Skeletal muscle satellite cell (primary cell): ENCODE measurements around the gene ADARB1.

Source experiments
- H3K27me3 ChIP-seq: 2 replicates; pipeline ENCODE4 v1.7.0; 2013; ENCODE audit warnings: low read length; ENCODE audit not compliant: control insufficient read depth, insufficient read depth
- H3K36me3 ChIP-seq: 2 replicates; pipeline ENCODE4 v1.7.0; 2013; ENCODE audit warnings: mild to moderate bottlenecking, control low read depth, low read length; ENCODE audit not compliant: insufficient read depth
- H3K4me1 ChIP-seq: 2 replicates; pipeline ENCODE4 v1.7.0; 2013; ENCODE audit warnings: low read length; ENCODE audit not compliant: control insufficient read depth, insufficient read depth
- H3K4me2 ChIP-seq: 2 replicates; pipeline ENCODE4 v1.7.0; 2013; ENCODE audit warnings: mild to moderate bottlenecking, low read length
- H3K4me3 ChIP-seq: 2 replicates; pipeline ENCODE4 v1.7.0; 2013; ENCODE audit warnings: low read length
- H3K9ac ChIP-seq: 2 replicates; pipeline ENCODE4 v1.7.0; 2013; ENCODE audit warnings: mild to moderate bottlenecking, low read depth, low read length, moderate library complexity
- H3K9me3 ChIP-seq: replicated peaks from 2 replicates; pipeline ENCODE4 v1.7.0; 2013; ENCODE audit warnings: mild to moderate bottlenecking, control low read depth, low read length

The ADARB1 gene

DNA sequence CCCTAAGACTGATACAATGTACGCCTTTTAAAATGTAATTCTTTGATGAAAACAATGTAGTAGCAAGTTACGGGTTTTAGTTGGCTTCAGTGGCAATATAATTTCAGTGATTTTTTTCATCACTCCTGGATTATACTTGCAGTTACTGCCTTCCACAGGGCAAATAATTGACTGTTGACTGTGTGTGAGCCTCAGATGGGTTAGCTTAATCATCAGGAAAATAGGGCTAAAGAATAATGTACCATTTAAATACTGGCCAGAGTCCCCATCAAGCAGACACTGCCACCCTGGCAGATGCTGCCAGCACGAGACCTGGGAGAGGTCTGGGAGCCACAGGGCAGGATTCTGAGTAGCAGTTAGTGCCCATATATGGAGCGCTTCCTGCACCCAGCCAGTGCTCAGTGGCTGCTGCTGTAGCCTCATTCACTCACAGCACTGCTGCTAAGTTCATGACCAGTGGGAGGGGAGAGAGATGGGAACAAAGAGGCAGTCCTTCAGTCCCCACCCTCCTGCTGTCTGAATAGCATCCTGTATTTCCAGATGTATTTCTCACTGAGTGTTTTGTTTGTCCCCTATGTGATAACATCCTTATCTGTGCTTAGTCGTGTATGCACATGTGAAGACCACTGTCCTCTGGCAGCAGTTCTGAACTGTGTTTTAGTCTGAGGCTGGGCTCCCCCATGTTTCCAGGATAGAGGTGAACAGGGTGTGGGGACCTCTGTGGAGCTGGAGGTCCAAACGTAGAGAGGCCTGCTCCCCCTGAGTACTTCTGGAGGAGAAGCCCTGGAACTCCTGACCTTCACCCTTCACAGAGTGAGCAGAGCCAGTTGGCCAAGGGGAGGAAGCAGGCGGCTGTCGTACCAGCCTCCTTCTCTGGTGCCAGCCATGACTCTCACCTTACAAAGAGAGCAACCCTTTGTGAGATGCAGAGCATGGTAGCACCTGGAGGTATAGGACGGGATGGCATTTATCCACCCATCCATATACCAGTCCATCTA is 80.4 kb downstream of the ADARB1 start:
- Histone ChIP-seq H3K27me3 (no peaks in the 10 kb centered on the region), H3K36me3 (peaks cover 21% of the 10 kb centered on the region), H3K9ac (peak overlapping the region; percentile 83), H3K9me3 (no peaks in the 10 kb centered on the region), H3K4me2 (peak overlapping the region; percentile 73), H3K4me1 (peaks cover 74% of the 10 kb centered on the region), H3K4me3 (peak overlapping the region; percentile 42)

DNA sequence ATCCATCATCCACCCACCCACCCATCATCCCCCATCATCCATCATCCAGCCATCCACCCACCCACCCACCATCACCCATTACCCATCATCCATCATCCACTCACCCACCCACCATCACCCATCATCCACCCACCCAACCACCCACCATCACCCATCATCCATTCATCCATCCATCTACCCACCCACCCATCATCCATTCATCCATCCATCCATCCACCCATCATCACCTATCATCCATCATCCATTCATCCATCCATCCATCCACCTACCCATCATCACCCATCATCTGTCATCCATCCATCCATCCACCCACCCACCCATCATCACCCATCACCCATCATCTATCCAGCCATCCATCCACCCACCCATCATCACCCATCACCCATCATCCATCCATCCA is 81.5 kb downstream of the ADARB1 start:
- peaks cover 80% of the 10 kb centered on the region for H3K4me1 ChIP-seq
- H3K9me3 ChIP-seq, result no peaks in the 10 kb centered on the region
- no peak overlapping the region for H3K4me2 ChIP-seq
- no peak overlapping the region for H3K4me3 ChIP-seq
- H3K27me3 ChIP-seq, result no peaks in the 10 kb centered on the region
- H3K9ac ChIP-seq, result no peak overlapping the region
- peaks cover 21% of the 10 kb centered on the region for H3K36me3 ChIP-seq

DNA sequence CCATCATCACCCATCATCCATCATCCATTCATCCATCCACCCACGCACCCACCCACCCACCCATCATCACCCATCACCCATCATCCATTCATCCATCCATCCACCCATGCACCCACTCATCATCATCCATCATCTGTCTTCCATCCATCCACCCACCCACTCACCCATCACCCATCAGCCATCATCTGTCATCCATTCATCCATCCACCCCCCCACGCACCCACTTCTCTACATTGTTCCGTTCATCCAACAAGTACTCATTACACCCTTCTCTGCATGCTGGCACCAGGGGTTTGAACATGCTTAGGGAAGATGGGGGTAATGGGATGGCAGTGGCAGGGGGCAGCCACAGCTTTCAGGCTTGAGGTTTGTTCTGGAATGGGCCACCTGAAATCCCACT is 82.1 kb downstream of the ADARB1 start:
- Histone ChIP-seq H3K9ac (no peak overlapping the region), H3K4me2 (no peak overlapping the region), H3K36me3 (peaks cover 21% of the 10 kb centered on the region), H3K9me3 (no peaks in the 10 kb centered on the region), H3K4me1 (peaks cover 80% of the 10 kb centered on the region), H3K4me3 (no peak overlapping the region), H3K27me3 (no peaks in the 10 kb centered on the region)

DNA sequence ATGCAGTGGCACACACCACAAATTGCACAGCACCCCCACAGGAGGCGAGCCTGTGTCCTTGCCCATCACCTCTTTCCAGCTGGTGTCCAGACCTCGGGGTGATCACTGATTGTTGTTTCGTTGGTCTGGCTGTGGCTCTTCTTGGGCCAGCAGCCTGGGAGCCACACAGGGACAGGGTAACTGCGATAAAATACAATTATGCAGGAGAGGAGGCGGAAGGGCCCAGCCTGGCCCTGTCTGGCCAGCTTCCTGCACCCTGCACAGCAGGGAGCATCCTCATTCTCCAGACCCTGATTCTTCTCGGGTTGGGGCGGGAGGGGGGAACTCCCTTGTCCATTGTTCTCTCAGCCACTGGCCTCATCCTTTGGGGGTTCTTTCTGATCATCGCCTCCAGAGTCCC is 83.6 kb downstream of the ADARB1 start:
- Histone ChIP-seq H3K9me3 (no peaks in the 10 kb centered on the region), H3K4me2 (no peak overlapping the region), H3K4me1 (peaks cover 80% of the 10 kb centered on the region), H3K36me3 (peaks cover 26% of the 10 kb centered on the region), H3K4me3 (no peak overlapping the region), H3K9ac (no peak overlapping the region), H3K27me3 (no peaks in the 10 kb centered on the region)

DNA sequence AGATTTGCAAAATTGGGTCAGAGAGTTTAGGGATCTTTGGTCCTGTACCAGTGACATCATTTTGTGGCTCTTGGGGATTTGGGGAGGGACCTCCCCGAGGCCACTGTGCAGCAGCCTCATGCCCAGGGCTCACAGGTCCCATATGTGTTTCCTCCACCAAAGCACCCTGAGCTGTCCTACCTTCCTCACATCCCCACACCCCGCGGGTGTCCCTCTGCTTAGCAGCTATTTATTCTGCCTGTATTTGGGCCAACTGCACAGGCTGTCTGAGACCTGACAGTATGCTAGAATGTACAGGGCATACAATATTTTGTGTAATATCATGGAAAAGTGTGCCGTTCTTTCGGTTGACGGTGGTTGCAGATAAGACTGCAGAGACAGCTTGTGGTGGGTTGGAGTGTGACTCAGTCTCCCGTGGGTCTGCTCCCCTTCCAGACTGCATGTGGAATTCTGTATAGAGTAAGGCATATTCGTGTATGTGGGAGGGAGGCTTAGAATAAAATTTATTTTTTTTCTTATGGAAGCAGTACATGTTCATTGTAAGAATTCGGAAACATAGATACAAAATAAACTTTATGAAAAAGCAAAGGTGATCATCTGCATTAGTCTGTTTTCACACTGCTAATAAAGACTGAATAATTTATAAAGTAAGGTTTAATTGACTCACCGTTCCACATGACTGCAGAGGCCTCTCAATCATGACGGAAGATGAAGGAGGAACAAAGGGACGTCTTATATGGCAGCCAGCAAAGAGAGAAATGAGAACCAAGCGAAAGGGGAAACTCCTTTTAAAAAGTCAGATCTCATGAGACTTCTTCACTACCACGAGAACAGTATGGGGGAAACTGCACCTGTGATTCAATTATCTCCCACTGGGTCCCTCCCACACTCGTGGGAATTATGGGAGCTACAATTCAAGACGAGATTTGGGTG is 84.4 kb downstream of the ADARB1 start:
- Histone ChIP-seq H3K4me2 (no peak overlapping the region), H3K4me3 (no peak overlapping the region), H3K4me1 (peaks cover 80% of the 10 kb centered on the region), H3K9me3 (no peaks in the 10 kb centered on the region), H3K36me3 (peaks cover 26% of the 10 kb centered on the region), H3K9ac (no peak overlapping the region), H3K27me3 (no peaks in the 10 kb centered on the region)

DNA sequence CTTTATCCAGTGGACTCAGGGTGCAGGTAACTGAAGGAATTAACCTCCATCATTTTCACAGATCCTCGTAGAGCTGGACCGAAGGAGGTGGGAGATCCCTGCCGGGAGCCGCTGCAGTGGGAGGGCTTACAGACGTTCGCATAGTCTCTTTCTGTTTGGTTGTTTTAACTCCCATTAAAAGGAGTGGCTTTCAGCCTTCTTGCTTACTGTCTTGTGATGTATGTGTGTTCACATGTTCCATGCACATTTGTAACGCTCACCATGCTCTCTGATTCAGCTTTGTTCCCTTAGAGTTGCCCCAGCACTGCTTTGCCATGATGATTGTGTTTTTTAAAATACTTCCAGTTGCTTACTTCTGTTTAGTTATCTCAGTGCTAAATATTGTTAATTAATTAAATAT is 85.8 kb downstream of the ADARB1 start:
- Histone ChIP-seq H3K27me3 (no peaks in the 10 kb centered on the region), H3K9ac (no peak overlapping the region), H3K4me2 (no peak overlapping the region)

DNA sequence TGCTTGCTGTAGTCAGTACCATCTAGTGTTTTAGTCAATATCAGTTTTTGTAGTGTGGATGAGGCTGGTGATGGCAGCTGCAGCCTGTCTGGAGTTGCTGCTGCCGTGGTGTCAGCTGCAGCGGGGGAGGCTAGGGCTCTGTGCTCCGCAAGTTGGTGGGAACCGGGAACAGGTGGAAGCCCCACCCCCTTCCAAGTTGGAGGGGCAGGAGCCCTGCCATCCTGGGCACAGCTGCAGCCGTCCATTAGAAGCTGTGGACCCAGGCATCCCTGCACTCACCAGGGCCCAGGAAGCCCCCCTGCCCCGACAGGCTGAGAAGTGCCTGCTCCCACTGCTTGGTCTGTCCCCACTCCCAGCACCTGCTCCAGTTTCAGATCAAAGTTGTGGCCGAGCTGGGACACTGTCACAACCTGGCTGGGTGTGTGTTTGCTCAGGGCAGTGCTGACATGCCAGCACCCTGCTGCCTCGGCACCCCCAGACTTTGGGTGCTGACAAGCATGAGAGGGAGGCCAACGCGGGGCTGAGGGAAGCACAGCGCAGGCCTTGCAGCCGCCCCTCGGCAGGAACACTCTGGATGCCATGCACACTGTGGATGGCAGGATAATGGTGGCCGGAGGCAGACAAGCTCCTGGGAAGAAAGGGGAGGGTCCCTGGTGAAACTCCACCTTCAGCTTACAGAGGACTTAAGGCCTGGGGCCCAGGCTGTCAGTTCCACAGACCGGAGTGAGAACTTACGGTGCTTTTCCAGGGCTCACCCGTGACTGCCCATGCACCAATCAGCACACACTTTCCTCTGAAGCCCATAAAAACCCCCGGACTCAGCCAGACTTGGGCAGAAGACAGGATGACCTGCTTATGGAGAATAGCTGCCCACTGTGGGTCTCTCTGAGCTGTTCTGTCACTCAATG is 86.9 kb downstream of the ADARB1 start:
- Histone ChIP-seq H3K4me1 (peaks cover 85% of the 10 kb centered on the region), H3K4me3 (no peak overlapping the region), H3K27me3 (no peaks in the 10 kb centered on the region), H3K9ac (peak overlapping the region; percentile 35), H3K36me3 (peaks cover 26% of the 10 kb centered on the region), H3K4me2 (no peak overlapping the region), H3K9me3 (no peaks in the 10 kb centered on the region)

More for the DNA sequence above, 85.8 kb downstream of the ADARB1 start:
- Histone ChIP-seq H3K4me1 (peaks cover 80% of the 10 kb centered on the region), H3K4me3 (no peak overlapping the region), H3K36me3 (peaks cover 26% of the 10 kb centered on the region), H3K9me3 (no peaks in the 10 kb centered on the region)

DNA sequence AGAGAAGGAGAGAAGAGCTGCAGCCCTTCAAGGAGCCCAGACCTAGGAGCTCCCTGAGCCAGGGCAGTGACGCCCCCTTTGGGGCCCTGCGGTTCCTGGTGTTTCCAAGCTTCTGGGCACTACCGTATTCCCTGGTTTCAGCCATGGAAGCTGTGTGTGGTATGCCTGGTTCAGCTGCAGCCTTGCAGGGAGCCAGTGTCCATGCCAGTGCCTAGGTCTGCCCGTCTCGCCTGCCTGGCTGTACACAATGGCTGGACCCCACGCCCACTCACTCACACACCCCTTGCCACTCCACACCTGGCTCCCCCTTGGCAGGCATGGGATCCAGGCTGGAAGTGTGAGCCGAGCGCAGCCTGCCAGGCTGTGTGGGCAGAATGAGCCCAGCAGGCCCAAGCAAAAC is 87.7 kb downstream of the ADARB1 start:
- Histone ChIP-seq H3K4me2 (no peak overlapping the region), H3K9me3 (no peaks in the 10 kb centered on the region), H3K27me3 (no peaks in the 10 kb centered on the region), H3K4me3 (no peak overlapping the region), H3K9ac (no peak overlapping the region), H3K4me1 (peaks cover 93% of the 10 kb centered on the region), H3K36me3 (peaks cover 19% of the 10 kb centered on the region)

DNA sequence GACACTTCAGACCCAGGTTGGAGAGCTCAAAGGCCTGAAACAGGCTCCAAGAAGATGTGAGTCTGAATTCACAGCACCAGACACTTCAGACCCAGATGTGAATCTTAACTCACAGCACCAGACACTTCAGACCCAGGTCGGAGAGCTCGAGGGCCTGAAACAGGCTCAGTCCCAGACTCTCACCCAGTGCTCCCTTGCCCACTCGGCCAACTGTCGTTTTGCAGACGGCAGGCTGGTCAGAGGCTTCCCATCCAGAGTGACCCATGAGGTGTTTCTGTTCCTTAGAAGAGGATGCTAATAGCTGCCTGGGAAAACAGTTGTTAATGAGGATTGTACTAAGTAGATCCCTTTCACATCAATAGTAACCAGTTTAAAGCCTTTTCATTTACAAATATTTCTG is 88.4 kb downstream of the ADARB1 start:
- Histone ChIP-seq H3K9ac (peak overlapping the region; percentile 67), H3K4me1 (peaks cover 94% of the 10 kb centered on the region), H3K27me3 (no peaks in the 10 kb centered on the region), H3K9me3 (no peaks in the 10 kb centered on the region), H3K4me3 (no peak overlapping the region), H3K4me2 (no peak overlapping the region), H3K36me3 (peaks cover 13% of the 10 kb centered on the region)

DNA sequence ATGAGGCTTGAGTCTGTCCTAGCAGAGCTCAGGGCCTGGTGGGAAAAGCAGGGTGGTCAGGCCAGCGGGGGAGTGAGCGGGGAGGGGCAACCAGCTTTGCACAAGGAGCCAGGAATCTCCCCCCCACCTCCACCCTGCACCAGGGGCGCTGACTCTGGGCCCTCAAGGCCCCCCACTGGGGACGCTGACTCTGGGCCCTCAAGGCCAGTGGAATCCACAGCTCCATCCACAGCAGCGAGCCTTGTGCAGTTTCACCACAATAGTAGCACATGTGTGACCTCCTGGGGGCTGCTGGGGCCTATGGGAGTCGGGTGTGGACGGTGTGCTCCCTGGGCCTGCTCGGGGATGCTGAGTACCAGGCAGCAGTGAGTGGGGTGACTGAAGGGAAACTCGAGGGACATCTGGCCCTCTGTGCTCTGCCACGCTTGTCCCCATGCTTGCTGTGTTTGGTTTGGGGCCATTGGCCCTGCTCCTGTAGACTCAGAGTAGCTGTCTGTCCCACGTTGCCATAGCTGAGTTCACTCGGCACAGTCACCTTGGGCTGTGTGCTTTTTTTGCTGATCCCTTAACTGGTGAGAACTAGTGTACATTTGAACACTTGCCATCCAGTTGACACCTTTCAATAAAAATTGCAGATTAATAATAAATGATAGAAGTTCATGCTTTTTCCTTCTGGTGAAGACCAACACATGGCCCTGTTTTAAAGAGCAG is 89.2 kb downstream of the ADARB1 start:
- H3K9me3 ChIP-seq, result no peaks in the 10 kb centered on the region
- H3K9ac ChIP-seq, result peak overlapping the region; percentile 67
- peaks cover 94% of the 10 kb centered on the region for H3K4me1 ChIP-seq

More for the DNA sequence above, 89.2 kb downstream of the ADARB1 start:
- peaks cover 13% of the 10 kb centered on the region for H3K36me3 ChIP-seq
- H3K27me3 ChIP-seq, result no peaks in the 10 kb centered on the region
- peak overlapping the region; percentile 47 for H3K4me2 ChIP-seq
- no peak overlapping the region for H3K4me3 ChIP-seq
